HAP-1 (cell line): Measurements from ENCODE around the gene POU2AF2.
"Not testable (repeated sequence)": the region's sequence is repeated elsewhere in the genome, so short reads cannot be mapped to it uniquely, and the experiment has no call there.

Experiments
- DNase-seq, 2 experiments: peaks; one replicate each; pipeline ENCODE4 v3.0.0-alpha.2; 2016 to 2020; ENCODE audit warnings: low spot score in 2 of 2
- H3K27me3 ChIP-seq: fragments of 250-450 bp; sonication (Bioruptor Pico); 2 replicates; pipeline ENCODE4 v1.5.1; 2020; ENCODE audit warnings: low read depth, mild to moderate bottlenecking, moderate library complexity
- H3K36me3 ChIP-seq: fragments of 250-450 bp; sonication (Bioruptor Pico); replicated peaks from 2 replicates; pipeline ENCODE4 v1.5.1; 2020; ENCODE audit warnings: mild to moderate bottlenecking
- H3K4me1 ChIP-seq: fragments of 250-450 bp; sonication (Bioruptor Pico); 2 replicates; pipeline ENCODE4 v1.5.1; 2020; ENCODE audit warnings: mild to moderate bottlenecking
- H3K4me3 ChIP-seq: fragments of 250-450 bp; sonication (Bioruptor Pico); 2 replicates; pipeline ENCODE4 v1.5.1; 2020; ENCODE audit warnings: mild to moderate bottlenecking, moderate library complexity
- H3K9me3 ChIP-seq: fragments of 250-450 bp; sonication (Bioruptor Pico); 2 replicates; pipeline ENCODE4 v1.5.1; 2020; ENCODE audit warnings: mild to moderate bottlenecking, moderate library complexity
- in situ Hi-C: fragments of 300-500 bp; cut with MboI; formaldehyde crosslinking; loops from 3 replicates; pipeline ENCODE4 v1.14.3; 2020; ENCODE audit warnings: low sequenced_read_pairs, inconsistent platforms, mixed read lengths

POU2AF2 gene

DNA sequence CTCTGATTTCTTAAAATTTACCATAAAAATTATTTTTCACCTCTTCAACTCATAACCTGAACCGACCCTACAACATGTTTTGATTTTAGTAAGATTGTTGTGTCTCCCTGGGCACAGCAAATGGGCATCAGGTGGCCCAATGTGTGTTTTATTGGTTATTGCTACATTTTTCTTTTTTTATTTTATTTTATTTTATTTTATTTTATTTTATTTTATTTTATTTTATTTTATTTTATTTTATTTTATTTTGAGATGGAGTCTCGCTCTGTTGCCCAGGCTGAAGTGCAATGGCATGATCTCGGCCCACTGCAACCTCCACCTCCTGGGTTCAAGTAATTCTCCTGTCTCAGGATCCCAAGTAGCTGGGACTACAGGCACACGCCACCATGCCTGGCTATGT is 22.8 kb downstream of the POU2AF2 start:
- H3K9me3 ChIP-seq, DNase-seq, in situ Hi-C loops, H3K4me3 ChIP-seq, H3K4me1 ChIP-seq, H3K36me3 ChIP-seq, H3K27me3 ChIP-seq: not testable (repeated sequence)

DNA sequence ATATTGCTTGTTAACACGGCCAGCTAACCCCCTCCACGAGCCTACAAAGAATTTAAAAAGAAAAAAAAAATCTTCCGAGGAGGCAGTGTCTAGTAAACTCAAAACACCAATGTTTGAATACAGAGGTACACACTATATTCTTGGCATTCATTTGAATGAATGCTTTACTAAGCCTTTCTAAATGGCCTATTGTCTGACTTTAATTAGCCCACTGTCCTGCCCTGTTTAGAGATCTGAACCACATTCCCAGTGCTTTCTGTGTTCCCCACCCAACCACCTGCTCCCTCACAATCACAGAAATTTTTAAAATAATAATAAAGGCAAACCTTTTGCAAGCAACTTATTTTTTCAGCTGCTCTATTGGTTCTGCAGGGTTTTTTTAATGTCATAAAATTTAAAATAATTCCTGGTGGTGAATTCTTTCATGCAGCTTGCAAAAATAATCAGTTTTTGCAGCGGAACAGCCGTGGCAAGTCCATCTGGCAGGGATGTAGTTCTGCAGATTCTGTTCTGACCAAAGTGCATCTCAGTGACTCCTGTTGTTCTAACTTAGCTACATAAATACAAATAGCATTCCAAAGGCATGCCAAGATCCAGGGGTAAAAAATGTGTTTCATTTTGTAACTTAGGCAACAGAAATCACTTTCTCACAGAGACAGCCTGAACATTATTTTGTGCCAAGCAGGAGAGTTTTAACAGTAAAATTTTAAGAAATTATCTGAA is 23.8 kb downstream of the POU2AF2 start:
- H3K27me3 ChIP-seq = 0 out of 2 replicates have a peak, but pooled peaks cover 2% of the 10 kb centered on the region
- H3K36me3 ChIP-seq = no peaks in the 10 kb centered on the region
- no peaks in the 10 kb centered on the region; the same call in 1 of the 2 replicates for H3K4me1 ChIP-seq
- DNase-seq = no peak
- in situ Hi-C loops = no loop called here
- no peak overlapping the region for H3K4me3 ChIP-seq
- H3K9me3 ChIP-seq = no peaks in the 10 kb centered on the region

DNA sequence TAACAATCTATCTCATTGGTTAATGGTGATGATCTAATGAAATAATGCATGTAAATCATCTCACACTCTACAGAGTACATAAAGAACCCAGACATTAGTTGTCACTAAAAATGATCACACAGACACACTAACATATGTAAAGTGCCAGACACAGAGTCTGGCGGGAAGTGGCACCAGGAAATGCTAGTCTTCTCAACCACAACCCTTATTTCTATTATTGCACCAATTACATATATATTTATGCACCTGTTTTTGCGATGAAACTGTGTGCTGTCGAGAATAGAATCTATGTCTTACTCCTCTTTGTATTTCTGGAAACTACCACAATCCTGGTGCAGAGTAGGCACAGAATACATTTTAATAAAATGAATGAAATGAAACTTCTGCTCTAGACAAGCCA is 26.9 kb downstream of the POU2AF2 start:
- Histone ChIP-seq H3K36me3 (no peaks in the 10 kb centered on the region), H3K27me3 (0 out of 2 replicates have a peak, but pooled peaks cover 2% of the 10 kb centered on the region), H3K9me3 (no peaks in the 10 kb centered on the region), H3K4me1 (no peaks in the 10 kb centered on the region; the same call in 1 of the 2 replicates), H3K4me3 (no peak overlapping the region)
- no peak for DNase-seq
- in situ Hi-C loops = no loop called here

DNA sequence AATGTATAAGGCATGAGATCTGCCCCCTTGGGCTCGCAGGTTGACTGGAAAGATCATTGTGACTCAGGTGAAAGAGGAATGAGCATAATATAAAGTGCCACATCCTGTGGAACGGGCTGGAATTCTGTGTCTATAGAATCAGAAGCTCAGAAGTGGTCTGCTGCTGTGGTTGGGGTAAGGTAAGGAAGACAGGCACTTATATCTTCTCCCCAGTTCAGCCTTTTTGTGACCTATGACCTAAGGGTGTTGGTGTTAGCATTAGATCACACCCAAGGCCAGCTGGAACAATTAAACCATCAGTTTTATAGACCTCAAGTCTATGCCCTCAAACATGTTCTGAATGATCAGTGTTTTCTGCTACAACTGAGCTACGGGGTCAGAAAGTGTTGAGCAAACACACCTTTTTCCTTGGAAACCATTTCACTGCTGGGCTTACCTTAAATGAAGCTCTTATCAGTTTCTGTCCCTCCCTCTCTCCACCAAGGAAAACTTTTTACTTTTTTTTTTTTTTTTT is 37.1 kb downstream of the POU2AF2 start:
- no peak for DNase-seq
- Histone ChIP-seq H3K4me1 (no peaks in the 10 kb centered on the region), H3K4me3 (no peak overlapping the region), H3K9me3 (no peaks in the 10 kb centered on the region), H3K36me3 (no peaks in the 10 kb centered on the region), H3K27me3 (peaks cover 15% of the 10 kb centered on the region)
- in situ Hi-C loops = loop anchor here (5.0 to 25.0 kb wide), 3 partner anchors 170 to 530 kb away; no protein-coding TSS in a partner anchor

DNA sequence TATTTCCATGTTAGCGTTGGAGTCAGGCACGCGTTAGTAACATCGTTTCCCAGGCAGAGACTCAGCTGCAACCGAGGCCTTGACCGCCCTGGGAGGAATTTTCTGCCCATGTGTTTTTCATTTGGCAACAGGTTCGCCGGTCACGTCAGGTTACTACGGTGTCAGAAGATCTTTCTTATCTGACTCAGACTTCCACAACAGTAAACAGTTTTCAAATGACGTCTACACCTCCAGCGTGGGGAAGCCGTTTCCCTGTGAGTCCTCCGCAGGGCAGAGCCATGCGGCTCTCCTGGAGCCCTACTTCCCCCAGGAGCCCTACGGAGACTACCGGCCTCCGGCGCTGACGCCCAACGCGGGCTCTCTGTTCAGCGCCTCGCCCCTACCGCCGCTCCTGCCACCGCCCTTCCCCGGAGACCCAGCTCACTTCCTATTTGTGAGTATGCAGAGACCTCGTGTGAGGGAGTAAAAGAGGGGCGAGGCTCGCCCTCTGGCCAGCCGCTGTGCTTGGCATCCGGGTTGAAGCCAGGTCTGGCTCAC is 38.5 kb downstream of the POU2AF2 start:
- H3K27me3 ChIP-seq = peaks cover 11% of the 10 kb centered on the region
- H3K9me3 ChIP-seq = no peaks in the 10 kb centered on the region
- no peak for DNase-seq
- H3K36me3 ChIP-seq = no peaks in the 10 kb centered on the region
- in situ Hi-C loops = loop anchor here (5.0 to 25.0 kb wide), 3 partner anchors 168 to 528 kb away; no protein-coding TSS in a partner anchor
- no peaks in the 10 kb centered on the region for H3K4me1 ChIP-seq
- H3K4me3 ChIP-seq = no peak overlapping the region

DNA sequence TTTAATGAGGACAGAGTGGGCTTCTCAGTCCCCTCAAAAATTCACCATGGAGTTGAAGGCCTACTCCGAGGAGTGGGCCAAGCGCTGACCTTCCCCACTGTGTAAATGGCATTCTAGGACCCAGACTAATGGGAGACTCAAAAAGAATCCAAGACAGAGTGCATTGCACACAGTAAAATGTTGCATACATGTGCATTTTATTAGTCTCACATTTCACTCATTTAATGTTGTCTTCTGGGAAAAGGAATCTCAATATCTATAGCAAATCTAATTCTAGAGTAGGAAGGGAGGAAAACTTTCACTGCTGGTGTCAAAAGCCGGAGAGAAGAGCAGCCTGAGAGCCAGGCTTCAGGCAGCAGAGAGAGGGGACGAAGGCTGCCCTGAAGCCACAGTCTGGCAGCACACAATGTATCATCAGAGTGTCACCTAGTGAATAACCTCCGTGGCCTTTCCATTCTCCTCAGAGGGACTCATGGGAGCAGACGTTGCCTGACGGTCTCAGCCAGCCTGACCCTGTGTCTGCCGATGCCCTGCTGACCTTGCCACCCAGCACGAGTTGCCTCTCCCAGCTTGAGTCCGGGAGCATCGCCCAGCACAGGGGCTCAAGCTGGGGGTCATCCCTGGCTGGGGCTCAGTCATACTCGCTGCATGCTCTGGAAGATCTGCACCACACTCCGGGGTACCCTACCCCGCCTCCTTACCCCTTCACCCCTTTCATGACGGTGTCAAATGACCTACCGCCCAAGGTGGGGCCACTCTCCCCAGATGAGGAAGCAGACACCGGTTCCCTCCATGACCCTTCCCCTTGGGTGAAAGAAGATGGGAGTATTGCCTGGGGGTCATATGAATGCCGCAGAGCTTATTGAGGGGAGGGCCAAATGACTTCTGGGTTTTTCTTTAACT is 39.9 kb downstream of the POU2AF2 start:
- no peaks in the 10 kb centered on the region for H3K4me1 ChIP-seq
- in situ Hi-C loops = loop anchor here (25.0 kb wide), 2 partner anchors 277 to 527 kb away; no protein-coding TSS in a partner anchor
- H3K4me3 ChIP-seq = no peak overlapping the region
- no peaks in the 10 kb centered on the region for H3K9me3 ChIP-seq
- H3K27me3 ChIP-seq = peaks cover 8% of the 10 kb centered on the region
- no peak for DNase-seq
- H3K36me3 ChIP-seq = no peaks in the 10 kb centered on the region

DNA sequence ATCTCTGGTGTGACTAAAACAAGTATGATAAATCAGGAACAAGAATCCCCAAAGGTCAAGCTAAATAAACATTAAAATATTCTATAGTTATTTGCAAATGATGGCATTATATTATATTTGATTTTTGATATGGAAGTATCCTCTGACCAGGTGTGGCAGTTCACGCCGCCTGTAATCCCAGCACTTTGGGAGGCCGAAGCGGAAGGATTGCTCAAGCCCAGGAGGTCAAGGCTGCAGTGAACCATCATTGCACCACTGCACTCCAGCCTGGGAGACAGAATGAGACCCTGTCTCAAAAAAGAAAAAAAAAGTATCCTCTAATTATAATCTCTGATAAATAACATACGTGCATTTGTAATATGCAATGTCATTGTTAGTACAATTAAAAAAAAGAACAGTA is 46.2 kb downstream of the POU2AF2 start:
- no peaks in the 10 kb centered on the region; the same call in 1 of the 2 replicates for H3K27me3 ChIP-seq
- DNase-seq = no peak
- in situ Hi-C loops = loop anchor here (25.0 kb wide), 2 partner anchors 271 to 521 kb away; no protein-coding TSS in a partner anchor
- no peaks in the 10 kb centered on the region for H3K4me1 ChIP-seq
- no peaks in the 10 kb centered on the region for H3K36me3 ChIP-seq
- no peak overlapping the region for H3K4me3 ChIP-seq
- H3K9me3 ChIP-seq = no peaks in the 10 kb centered on the region

DNA sequence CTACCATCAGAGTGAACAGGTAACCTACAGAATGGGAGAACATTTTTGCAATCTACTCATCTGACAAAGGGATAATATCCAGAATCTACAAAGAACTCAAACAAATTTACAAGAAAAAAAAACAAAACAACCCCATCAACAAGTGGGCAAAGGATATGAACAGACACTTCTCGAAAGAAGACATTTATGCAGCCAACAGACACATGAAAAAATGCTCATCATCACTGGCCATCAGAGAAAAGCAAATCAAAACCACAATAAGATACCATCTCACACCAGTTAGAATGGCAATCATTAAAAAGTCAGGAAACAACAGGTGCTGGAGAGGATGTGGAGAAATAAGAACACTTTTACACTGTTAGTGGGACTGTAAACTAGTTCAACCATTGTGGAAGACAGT is 46.9 kb downstream of the POU2AF2 start:
- not testable (repeated sequence) for H3K4me1 ChIP-seq, H3K36me3 ChIP-seq, H3K4me3 ChIP-seq, H3K9me3 ChIP-seq, H3K27me3 ChIP-seq, DNase-seq
- in situ Hi-C loops = loop anchor here (25.0 kb wide), 2 partner anchors 270 to 520 kb away; no protein-coding TSS in a partner anchor

DNA sequence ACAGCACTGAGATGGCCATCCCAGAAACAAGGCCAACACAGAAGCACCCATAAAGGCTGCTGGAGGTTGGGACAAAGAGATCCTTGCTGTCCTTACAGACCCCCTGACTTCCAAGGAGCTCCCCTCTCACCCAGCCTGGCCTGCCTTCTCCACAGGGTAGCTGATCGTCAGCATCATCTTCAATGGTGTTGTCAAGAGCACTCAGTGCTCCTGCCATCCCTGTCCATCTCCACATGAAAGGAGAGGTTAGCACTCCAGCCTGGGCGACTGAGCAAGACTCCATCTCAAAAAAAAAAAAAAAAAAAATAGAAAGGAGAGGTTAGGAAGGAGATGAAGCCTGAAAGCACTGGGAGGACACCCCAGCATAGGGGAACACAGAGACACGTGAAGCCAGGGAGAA is 50.7 kb downstream of the POU2AF2 start:
- no peak overlapping the region for H3K4me3 ChIP-seq
- no peaks in the 10 kb centered on the region for H3K36me3 ChIP-seq
- no peaks in the 10 kb centered on the region for H3K4me1 ChIP-seq
- peaks cover 13% of the 10 kb centered on the region; the same call in 1 of the 2 replicates for H3K27me3 ChIP-seq
- DNase-seq = no peak
- in situ Hi-C loops = loop anchor here (25.0 kb wide), 2 partner anchors 266 to 516 kb away; no protein-coding TSS in a partner anchor
- no peaks in the 10 kb centered on the region for H3K9me3 ChIP-seq

DNA sequence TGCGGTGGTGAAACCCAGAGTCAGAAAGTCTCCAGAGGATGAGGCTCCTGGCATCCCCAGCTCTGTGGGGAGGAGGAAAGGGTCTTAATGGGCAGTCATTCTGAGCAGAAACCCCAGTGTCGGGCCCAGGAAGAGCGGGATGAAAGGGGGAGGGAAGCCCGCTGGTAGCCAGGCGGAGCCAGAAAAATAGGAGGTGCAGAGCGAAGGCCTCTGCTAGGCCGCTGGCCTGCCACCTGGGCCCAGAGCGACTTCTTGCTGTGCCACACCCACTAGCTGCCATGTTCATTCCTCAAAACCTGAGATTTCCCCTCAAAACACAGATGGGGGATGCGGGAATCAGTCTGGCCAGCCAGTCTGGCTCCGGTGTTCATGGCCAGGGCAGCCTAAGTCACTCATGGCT is 52.2 kb downstream of the POU2AF2 start:
- in situ Hi-C loops = loop anchor here (25.0 kb wide), 2 partner anchors 265 to 515 kb away; no protein-coding TSS in a partner anchor
- no peak for DNase-seq
- H3K9me3 ChIP-seq = no peaks in the 10 kb centered on the region
- H3K27me3 ChIP-seq = peaks cover 13% of the 10 kb centered on the region; the same call in 1 of the 2 replicates
- no peak overlapping the region for H3K4me3 ChIP-seq
- H3K36me3 ChIP-seq = no peaks in the 10 kb centered on the region
- H3K4me1 ChIP-seq = no peaks in the 10 kb centered on the region

DNA sequence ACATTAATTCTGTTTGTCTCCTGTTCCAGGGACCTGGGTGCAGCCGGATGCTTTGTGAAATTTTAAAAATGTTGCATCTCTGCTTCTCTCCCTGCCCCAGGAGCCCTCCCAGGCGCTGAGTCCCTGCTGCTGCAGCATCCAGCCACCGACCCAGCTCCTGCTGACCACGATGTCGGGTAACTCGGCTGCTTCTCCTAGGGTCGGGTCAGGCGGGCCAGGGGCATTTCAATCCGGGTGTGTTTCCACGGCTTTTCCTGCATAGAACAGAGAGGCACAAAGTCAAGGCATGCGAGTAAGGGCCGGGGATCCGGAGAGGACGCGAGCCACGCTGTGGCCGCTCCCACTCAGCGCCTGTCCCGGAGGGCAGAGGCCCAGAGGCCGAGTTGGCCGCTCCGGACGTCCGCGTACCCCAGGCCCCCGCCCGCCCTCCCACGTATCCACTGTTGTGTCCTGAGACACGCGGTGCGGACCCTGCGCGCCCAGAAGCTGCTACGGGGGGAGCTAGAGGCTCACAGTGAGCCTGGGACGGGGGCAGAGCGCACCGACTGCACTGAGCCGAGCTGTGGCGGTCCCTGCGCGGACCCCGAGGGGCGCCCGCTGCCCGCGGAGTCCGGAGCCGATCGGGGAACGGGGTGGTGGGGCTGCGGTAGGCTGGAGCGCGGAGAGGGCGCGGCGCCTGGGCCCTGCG is 53.0 kb downstream of the POU2AF2 start, which contains the start of gene POU2AF3:
POU2AF3 (plus strand) TSS at position 134 of the 688 bp plus-strand sequence; CDS start at position 170, 36 bp downstream.
- Histone ChIP-seq H3K36me3 (no peaks in the 10 kb centered on the region), H3K4me1 (no peaks in the 10 kb centered on the region), H3K27me3 (peaks cover 13% of the 10 kb centered on the region; the same call in 1 of the 2 replicates), H3K4me3 (no peak within 1 kb of the TSS), H3K9me3 (no peaks in the 10 kb centered on the region)
- DNase-seq = no peak
- in situ Hi-C loops = loop anchor here (25.0 kb wide), 2 partner anchors 264 to 514 kb away; no protein-coding TSS in a partner anchor

DNA sequence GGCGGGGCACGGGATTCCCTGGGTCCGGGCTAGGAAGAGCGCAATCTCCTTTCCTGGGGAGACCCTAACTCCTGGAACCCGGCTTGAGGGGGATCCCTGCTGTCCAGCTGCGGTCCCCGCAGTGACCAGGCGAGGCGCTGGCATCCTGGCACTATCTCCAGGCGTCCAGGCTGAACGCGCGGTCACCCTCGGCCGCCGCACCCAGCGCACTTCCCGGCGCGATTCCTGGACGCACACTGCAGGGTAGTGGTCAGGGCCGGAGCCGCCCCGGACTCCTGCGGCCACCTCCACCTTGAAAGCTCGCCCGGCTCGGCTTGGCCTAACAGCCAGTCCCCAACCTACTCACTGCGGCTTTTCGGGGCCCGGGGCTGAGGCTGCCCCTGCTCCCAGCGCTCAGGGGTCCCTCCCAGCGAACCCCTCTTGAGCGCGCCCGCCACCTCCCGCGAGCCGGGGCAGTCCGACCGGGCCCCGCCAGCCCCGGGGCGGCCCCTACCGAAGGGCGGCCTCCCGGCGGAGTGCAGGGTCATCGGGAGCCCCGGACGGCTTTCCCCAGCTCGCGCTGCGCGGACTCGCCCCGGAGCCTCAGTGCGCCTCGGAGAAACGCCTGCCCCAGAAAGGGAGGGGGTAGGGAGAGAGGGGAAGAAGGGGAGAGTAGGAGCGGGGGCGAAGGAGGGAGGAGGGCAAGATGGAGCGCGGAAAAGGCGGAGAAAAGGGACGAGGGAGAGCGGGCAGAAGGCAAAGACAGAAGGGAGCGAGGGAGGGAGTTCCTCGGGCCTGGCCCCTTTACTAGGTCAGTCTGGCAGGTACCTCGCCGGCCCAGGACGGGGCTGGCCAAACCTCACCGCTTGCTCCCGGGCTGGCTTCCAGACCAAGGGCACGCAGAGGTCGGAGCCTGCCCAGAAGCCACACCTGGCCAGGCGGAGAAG is 53.8 kb downstream of the POU2AF2 start:
- in situ Hi-C loops = loop anchor here (25.0 kb wide), 2 partner anchors 263 to 513 kb away; no protein-coding TSS in a partner anchor
- no peak for DNase-seq
- H3K27me3 ChIP-seq = peaks cover 18% of the 10 kb centered on the region
- H3K9me3 ChIP-seq = no peaks in the 10 kb centered on the region
- H3K4me3 ChIP-seq = no peak overlapping the region
- H3K36me3 ChIP-seq = no peaks in the 10 kb centered on the region
- no peaks in the 10 kb centered on the region for H3K4me1 ChIP-seq
